ENCODE results near the gene EIF4G1. TPM values are rescaled to one million over a fixed set of nuclear protein-coding genes. Genes with fewer than 3 reads are reported as not detected.

Gene EIF4G1
- polyA plus RNA-seq, 1 donor from 2014 or later = 66.9 TPM

- TF ChIP-seq, protein P1, sequence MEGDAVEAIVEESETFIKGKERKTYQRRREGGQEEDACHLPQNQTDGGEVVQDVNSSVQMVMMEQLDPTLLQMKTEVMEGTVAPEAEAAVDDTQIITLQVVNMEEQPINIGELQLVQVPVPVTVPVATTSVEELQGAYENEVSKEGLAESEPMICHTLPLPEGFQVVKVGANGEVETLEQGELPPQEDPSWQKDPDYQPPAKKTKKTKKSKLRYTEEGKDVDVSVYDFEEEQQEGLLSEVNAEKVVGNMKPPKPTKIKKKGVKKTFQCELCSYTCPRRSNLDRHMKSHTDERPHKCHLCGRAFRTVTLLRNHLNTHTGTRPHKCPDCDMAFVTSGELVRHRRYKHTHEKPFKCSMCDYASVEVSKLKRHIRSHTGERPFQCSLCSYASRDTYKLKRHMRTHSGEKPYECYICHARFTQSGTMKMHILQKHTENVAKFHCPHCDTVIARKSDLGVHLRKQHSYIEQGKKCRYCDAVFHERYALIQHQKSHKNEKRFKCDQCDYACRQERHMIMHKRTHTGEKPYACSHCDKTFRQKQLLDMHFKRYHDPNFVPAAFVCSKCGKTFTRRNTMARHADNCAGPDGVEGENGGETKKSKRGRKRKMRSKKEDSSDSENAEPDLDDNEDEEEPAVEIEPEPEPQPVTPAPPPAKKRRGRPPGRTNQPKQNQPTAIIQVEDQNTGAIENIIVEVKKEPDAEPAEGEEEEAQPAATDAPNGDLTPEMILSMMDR (IDR thresholded peaks at IDR 0.05; ENCODE audit: poor library complexity, severe bottlenecking) = peak; percentile 53
- TF ChIP-seq EP300 (conservative IDR thresholded peaks at IDR 0.05; ENCODE audit: poor library complexity, severe bottlenecking) = peak; percentile 50
- TF ChIP-seq POLR2AphosphoS5 (IDR thresholded peaks at IDR 0.05) = peak; percentile 92
These were observed 21.5 kb downstream of the EIF4G1 start (continued) for GRCh38 chr3:184335661-184336546.

DNA sequence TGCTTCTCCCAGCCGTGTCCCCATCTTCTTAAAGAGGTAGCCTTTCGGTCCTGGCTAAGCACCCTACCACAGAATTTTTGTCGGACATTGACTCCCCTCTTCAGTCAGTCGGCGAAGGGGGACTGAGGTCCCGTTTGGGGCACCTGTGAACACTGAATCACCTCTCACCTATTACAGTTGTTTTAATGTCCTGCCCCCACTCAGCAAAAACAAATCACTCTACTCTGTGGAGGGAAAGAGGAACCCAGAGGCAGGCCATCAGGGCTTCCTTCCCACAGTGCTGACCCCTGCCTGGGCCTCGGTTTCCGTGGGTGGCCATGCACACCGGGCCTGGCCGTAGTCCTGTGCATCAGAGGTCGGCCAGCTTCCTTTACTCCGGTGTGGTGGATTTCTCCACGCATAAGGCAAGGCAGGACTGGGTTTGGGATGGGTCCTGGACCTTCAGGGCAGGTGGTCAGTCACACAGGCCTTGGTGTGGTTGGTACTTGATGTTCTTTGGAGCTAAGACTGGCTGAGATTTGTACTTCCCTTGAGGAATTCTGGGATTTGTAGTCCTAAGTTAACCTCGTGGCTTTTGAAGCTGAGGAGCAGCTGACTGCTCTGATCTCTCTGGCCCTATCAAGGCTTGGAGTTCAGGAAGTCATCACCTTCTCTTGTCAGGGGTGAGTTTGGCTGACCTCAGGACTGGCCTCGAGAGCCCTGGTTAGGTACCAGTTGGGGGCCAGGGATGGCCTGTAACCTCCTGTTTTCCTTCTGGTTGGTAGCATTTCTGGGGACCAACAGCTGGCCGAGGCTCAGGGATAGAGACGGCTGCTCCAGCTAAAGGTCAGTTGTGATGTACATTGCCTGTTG is 22.4 kb downstream of the EIF4G1 start:
- H3K27me3 ChIP-seq (ENCODE audit: insufficient read depth, low read depth, low read length) = no peaks in the 10 kb centered on the region
- no peaks in the 10 kb centered on the region for H3K36me3 ChIP-seq (ENCODE audit: insufficient read depth, low read length)
- H2AFZ ChIP-seq (ENCODE audit: low read depth, low read length) = no peak overlapping the region
- H3K9me3 ChIP-seq (ENCODE audit: low read length) = no peaks in the 10 kb centered on the region
- peak overlapping the region; percentile 95 for H3K4me3 ChIP-seq (ENCODE audit: low read length)
- H3K79me2 ChIP-seq (replicated peaks; ENCODE audit: insufficient read depth, low read length) = peaks cover 37% of the 10 kb centered on the region
- H3K4me2 ChIP-seq (ENCODE audit: low read length) = peak overlapping the region; percentile 94
- no peak for TF ChIP-seq MXI1 (conservative IDR thresholded peaks at IDR 0.05; ENCODE audit: poor library complexity, severe bottlenecking)
- peak; percentile 35 for TF ChIP-seq POLR2AphosphoS5 (IDR thresholded peaks at IDR 0.05)
- H3F3A ChIP-seq (ENCODE audit: insufficient read depth, low read length, poor library complexity, severe bottlenecking) = peaks cover 10% of the 10 kb centered on the region
- H4K20me1 ChIP-seq (ENCODE audit: insufficient read depth) = no peaks in the 10 kb centered on the region
- H3K9ac ChIP-seq (ENCODE audit: low read length) = peak overlapping the region; percentile 98
- H3K27ac ChIP-seq (ENCODE audit: low read length) = peak overlapping the region; percentile 99
- no peaks in the 10 kb centered on the region for H3K9me2 ChIP-seq (ENCODE audit: insufficient read depth, low read length)

DNA sequence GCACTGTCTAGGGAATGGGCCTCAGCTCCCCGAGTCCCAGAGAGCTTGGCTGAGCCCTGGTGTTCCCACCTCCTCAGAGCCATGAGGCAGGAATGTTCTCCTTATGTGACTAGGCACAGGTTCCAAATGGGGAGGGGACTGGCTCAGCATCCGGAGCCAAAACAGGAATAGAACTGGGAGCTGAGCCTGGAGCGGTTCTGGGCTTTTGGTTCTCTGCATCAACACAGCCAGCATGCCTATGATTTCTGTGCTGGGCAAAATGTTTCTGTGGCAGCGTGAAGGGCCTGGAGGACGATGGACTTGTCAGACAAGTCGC is 23.0 kb downstream of the EIF4G1 start, which contains the start of gene FAM131A:
TSS of gene FAM131A (plus strand) at position 202 of the 316 bp plus-strand sequence. CDS start at position 233, 31 bp downstream.
- TF ChIP-seq SMC3 (conservative IDR thresholded peaks at IDR 0.05; ENCODE audit: poor library complexity) (no peak), RAD21 (conservative IDR thresholded peaks at IDR 0.05) (no peak), MXI1 (conservative IDR thresholded peaks at IDR 0.05; ENCODE audit: poor library complexity, severe bottlenecking) (no peak), POLR2AphosphoS5 (IDR thresholded peaks at IDR 0.05) (no peak), EP300 (conservative IDR thresholded peaks at IDR 0.05; ENCODE audit: poor library complexity, severe bottlenecking) (no peak), TAF1 (IDR thresholded peaks at IDR 0.05; ENCODE audit: low read depth) (no peak), EZH2 (IDR thresholded peaks at IDR 0.05; ENCODE audit: borderline replicate concordance, insufficient read depth, low read length, poor library complexity, severe bottlenecking) (no peak)
- TF ChIP-seq, protein P1 (IDR thresholded peaks at IDR 0.05; ENCODE audit: poor library complexity, severe bottlenecking) = no peak
- TF ChIP-seq, protein P2, sequence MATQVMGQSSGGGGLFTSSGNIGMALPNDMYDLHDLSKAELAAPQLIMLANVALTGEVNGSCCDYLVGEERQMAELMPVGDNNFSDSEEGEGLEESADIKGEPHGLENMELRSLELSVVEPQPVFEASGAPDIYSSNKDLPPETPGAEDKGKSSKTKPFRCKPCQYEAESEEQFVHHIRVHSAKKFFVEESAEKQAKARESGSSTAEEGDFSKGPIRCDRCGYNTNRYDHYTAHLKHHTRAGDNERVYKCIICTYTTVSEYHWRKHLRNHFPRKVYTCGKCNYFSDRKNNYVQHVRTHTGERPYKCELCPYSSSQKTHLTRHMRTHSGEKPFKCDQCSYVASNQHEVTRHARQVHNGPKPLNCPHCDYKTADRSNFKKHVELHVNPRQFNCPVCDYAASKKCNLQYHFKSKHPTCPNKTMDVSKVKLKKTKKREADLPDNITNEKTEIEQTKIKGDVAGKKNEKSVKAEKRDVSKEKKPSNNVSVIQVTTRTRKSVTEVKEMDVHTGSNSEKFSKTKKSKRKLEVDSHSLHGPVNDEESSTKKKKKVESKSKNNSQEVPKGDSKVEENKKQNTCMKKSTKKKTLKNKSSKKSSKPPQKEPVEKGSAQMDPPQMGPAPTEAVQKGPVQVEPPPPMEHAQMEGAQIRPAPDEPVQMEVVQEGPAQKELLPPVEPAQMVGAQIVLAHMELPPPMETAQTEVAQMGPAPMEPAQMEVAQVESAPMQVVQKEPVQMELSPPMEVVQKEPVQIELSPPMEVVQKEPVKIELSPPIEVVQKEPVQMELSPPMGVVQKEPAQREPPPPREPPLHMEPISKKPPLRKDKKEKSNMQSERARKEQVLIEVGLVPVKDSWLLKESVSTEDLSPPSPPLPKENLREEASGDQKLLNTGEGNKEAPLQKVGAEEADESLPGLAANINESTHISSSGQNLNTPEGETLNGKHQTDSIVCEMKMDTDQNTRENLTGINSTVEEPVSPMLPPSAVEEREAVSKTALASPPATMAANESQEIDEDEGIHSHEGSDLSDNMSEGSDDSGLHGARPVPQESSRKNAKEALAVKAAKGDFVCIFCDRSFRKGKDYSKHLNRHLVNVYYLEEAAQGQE (IDR thresholded peaks at IDR 0.05; ENCODE audit: borderline replicate concordance) = no peak
- peaks cover 10% of the 10 kb centered on the region for H3F3A ChIP-seq (ENCODE audit: insufficient read depth, low read length, poor library complexity, severe bottlenecking)
- H2AFZ ChIP-seq (ENCODE audit: low read depth, low read length) = no peak within 1 kb of the TSS
- peak within 1 kb of the TSS; percentile 95 for H3K4me3 ChIP-seq (ENCODE audit: low read length)
- peak within 1 kb of the TSS; percentile 94 for H3K4me2 ChIP-seq (ENCODE audit: low read length)
- no peaks in the 10 kb centered on the region for H3K36me3 ChIP-seq (ENCODE audit: insufficient read depth, low read length)
- peaks cover 37% of the 10 kb centered on the region for H3K79me2 ChIP-seq (replicated peaks; ENCODE audit: insufficient read depth, low read length)
- peak within 1 kb of the TSS; percentile 99 for H3K27ac ChIP-seq (ENCODE audit: low read length)
- H3K27me3 ChIP-seq (ENCODE audit: insufficient read depth, low read depth, low read length) = no peaks in the 10 kb centered on the region
- H3K9ac ChIP-seq (ENCODE audit: low read length) = peak within 1 kb of the TSS; percentile 98
- H3K9me3 ChIP-seq (ENCODE audit: low read length) = no peaks in the 10 kb centered on the region
- no peaks in the 10 kb centered on the region for H4K20me1 ChIP-seq (ENCODE audit: insufficient read depth)
- no peaks in the 10 kb centered on the region for H3K9me2 ChIP-seq (ENCODE audit: insufficient read depth, low read length)

Measured in neural cell (in vitro differentiated cells).